Upper lobe of right lung (tissue), 1 donor: Measurements from ENCODE around the gene KHNYN. TPM values are rescaled to one million over a fixed set of nuclear protein-coding genes. Genes with fewer than 3 reads are reported as not detected.
"Not testable (repeated sequence)": the region's sequence is repeated elsewhere in the genome, so short reads cannot be mapped to it uniquely, and the experiment has no call there.

Source experiments
- ATAC-seq: fragments of 200-7000 bp; cut with Tn5 transposase; one replicate; pipeline ENCODE4 v1.9.1; 2020; ENCODE audit warnings: mild to moderate bottlenecking, moderate library complexity
- DNase-seq: peaks from one replicate; pipeline ENCODE4 v3.0.0-alpha.2; 2020
- H3K27ac ChIP-seq: fragments of 200-600 bp; one replicate; pipeline ENCODE4 v1.8.0; 2022
- H3K27me3 ChIP-seq: fragments of 200-600 bp; one replicate; pipeline ENCODE4 v1.8.0; 2022; ENCODE audit warnings: mild to moderate bottlenecking
- H3K36me3 ChIP-seq: fragments of 200-600 bp; one replicate; pipeline ENCODE4 v1.8.0; 2022
- H3K4me1 ChIP-seq: fragments of 200-600 bp; one replicate; pipeline ENCODE4 v1.8.0; 2022
- H3K4me3 ChIP-seq: fragments of 200-600 bp; one replicate; pipeline ENCODE4 v1.8.0; 2022; ENCODE audit warnings: mild to moderate bottlenecking
- H3K9me3 ChIP-seq: fragments of 200-600 bp; one replicate; pipeline ENCODE4 v1.8.0; 2022
- CTCF ChIP-seq: fragments of 200-600 bp; IDR thresholded peaks from one replicate; pipeline ENCODE4 v1.8.0; 2022; ENCODE audit warnings: antibody characterized with exemption
- intact Hi-C: fragments of 100-400 bp; cut with DNase I; formaldehyde crosslinking; loops from one replicate; pipeline ENCODE4 v1.11.0; 2022
- total RNA-seq: library from RNA; stranded (reverse); fragmentation: NEBNext Ultra II Directional; extraction: Animal tissue kit (Norgen Biotek cat#: 25700); gene quantifications from one replicate; pipeline ENCODE4 v1.2.1, GENCODE V29; 2021
- donor health status: DM: no; HTN: yes; CAD: no; lungs with severe emphysema.

KHNYN gene
- total RNA-seq, 1 donor from 2014 or later = 56.2 TPM

GRCh38 chr14:24461336-24461735 lies 31.6 kb downstream of the KHNYN start:
- Histone ChIP-seq H3K27ac (no peak overlapping the region), H3K36me3 (no peaks in the 10 kb centered on the region), H3K4me3 (no peak overlapping the region), H3K4me1 (no peaks in the 10 kb centered on the region), H3K27me3 (no peaks in the 10 kb centered on the region), H3K9me3 (no peaks in the 10 kb centered on the region)
- intact Hi-C loops = no loop called here
- no peak for TF ChIP-seq CTCF
- DNase-seq (no peak), ATAC-seq (no peak)

GRCh38 chr14:24463017-24463883 lies 33.5 kb downstream of the KHNYN start:
- no peak for DNase-seq

GRCh38 chr14:24463884-24464785 lies 34.4 kb downstream of the KHNYN start:
- ATAC-seq (no peak), DNase-seq (no peak)
- intact Hi-C loops = no loop called here
- H3K4me3 ChIP-seq = no peak overlapping the region
- no peaks in the 10 kb centered on the region for H3K4me1 ChIP-seq
- no peaks in the 10 kb centered on the region for H3K27me3 ChIP-seq
- H3K27ac ChIP-seq = no peak overlapping the region
- H3K9me3 ChIP-seq = no peaks in the 10 kb centered on the region
- no peaks in the 10 kb centered on the region for H3K36me3 ChIP-seq
- no peak for TF ChIP-seq CTCF

More at GRCh38 chr14:24463017-24463883, 33.5 kb downstream of the KHNYN start:
- Histone ChIP-seq H3K9me3 (no peaks in the 10 kb centered on the region), H3K36me3 (no peaks in the 10 kb centered on the region), H3K4me1 (no peaks in the 10 kb centered on the region), H3K27me3 (no peaks in the 10 kb centered on the region), H3K27ac (no peak overlapping the region), H3K4me3 (no peak overlapping the region)
- no peak for TF ChIP-seq CTCF
- intact Hi-C loops = no loop called here
- no peak for ATAC-seq

- Histone ChIP-seq H3K9me3 (no peaks in the 10 kb centered on the region), H3K4me1 (no peaks in the 10 kb centered on the region), H3K27me3 (no peaks in the 10 kb centered on the region), H3K36me3 (no peaks in the 10 kb centered on the region), H3K27ac (no peak overlapping the region), H3K4me3 (no peak overlapping the region)
- intact Hi-C loops = no loop called here
- ATAC-seq = no peak
- DNase-seq = no peak
- no peak for TF ChIP-seq CTCF
Measured at GRCh38 chr14:24465368-24465767, 35.6 kb downstream of the KHNYN start.

GRCh38 chr14:24465805-24466204 lies 36.1 kb downstream of the KHNYN start:
- H3K36me3 ChIP-seq = no peaks in the 10 kb centered on the region
- ATAC-seq (no peak), DNase-seq (no peak)
- intact Hi-C loops = no loop called here
- H3K4me3 ChIP-seq = no peak overlapping the region
- TF ChIP-seq CTCF = no peak
- no peak overlapping the region for H3K27ac ChIP-seq
- no peaks in the 10 kb centered on the region for H3K27me3 ChIP-seq
- H3K4me1 ChIP-seq = no peaks in the 10 kb centered on the region
- no peaks in the 10 kb centered on the region for H3K9me3 ChIP-seq

- H3K27ac ChIP-seq, H3K27me3 ChIP-seq, H3K36me3 ChIP-seq, ATAC-seq, H3K9me3 ChIP-seq, DNase-seq, H3K4me1 ChIP-seq, intact Hi-C loops, H3K4me3 ChIP-seq: not testable (repeated sequence)
Measured at GRCh38 chr14:24470450-24470849, 40.7 kb downstream of the KHNYN start.
